ENCODE data around the gene PIKFYVE.

DNA sequence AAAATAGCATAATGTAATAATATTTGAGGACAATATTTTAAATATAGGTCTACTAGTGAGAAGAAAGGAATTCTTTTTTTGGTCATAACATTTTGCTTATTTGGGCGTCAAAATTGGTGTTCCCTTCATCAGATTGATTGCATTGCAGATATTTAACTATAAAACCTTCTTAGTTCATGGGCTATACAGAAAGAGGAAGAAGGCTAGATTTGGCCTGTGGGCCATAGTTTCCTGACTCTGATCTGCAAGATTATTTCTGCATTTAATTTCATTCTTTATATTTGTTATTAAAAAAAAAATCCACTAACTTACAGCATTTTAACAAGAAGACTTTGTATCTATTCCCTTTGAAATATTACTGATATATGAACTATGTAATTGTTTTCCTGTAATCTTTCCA, 31.9 kb downstream of the PIKFYVE start:
- TF ChIP-seq, protein P1, sequence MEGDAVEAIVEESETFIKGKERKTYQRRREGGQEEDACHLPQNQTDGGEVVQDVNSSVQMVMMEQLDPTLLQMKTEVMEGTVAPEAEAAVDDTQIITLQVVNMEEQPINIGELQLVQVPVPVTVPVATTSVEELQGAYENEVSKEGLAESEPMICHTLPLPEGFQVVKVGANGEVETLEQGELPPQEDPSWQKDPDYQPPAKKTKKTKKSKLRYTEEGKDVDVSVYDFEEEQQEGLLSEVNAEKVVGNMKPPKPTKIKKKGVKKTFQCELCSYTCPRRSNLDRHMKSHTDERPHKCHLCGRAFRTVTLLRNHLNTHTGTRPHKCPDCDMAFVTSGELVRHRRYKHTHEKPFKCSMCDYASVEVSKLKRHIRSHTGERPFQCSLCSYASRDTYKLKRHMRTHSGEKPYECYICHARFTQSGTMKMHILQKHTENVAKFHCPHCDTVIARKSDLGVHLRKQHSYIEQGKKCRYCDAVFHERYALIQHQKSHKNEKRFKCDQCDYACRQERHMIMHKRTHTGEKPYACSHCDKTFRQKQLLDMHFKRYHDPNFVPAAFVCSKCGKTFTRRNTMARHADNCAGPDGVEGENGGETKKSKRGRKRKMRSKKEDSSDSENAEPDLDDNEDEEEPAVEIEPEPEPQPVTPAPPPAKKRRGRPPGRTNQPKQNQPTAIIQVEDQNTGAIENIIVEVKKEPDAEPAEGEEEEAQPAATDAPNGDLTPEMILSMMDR (conservative IDR thresholded peaks at IDR 0.05; ENCODE audit: low read length), result no peak
- no peak for TF ChIP-seq EZH2phosphoT487 (IDR thresholded peaks at IDR 0.05; ENCODE audit: borderline replicate concordance, low read depth, low read length)

Measured in OCI-LY7 (cell line).